ENCODE measurements around the gene PRKAG2.

PRKAG2 gene

DNA sequence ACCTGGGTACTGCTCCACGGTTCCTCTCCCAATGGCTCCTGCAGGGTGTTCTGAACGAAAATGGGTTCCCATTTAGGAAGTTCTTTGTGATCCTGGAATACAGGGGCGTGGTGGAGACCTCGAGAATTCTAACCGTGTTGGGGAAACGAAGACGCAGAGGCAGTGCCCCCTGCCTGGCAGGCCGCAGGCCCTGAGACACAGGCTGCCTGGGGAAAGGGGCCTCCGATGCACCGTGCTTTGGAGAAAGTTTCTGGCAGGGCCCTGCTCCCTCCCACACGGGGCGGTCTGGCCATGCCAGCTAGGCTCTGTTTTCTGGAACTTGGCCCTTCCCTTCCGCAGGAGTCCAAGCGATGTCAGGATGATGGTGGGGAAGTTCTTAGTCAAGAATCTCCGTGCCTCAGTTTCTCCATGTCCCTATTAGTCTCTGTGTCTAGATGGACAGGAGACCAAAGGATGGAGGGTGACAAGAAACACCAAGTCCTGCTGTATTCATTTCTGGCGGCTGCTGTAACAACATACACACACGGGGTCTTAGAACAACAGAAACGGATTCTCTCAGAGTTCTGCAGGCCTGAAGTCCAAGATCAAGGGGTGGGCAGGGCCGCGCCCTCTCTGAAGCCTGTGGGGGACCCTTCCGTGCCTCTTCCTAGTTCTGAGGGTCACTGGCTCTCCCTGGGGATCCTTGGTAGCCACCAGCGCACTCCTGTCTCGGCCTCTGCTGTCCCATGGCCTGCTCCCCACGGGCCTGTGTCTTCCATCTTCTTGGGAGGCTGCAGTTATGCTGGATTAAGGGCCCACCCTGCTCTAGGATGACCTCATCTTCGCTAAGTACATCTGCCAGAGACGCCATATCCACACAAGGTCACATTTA, 27.7 kb downstream of the PRKAG2 start:
- Histone ChIP-seq H3K4me3 (ENCODE audit: low read depth, low read length) (no peak overlapping the region), H3K27me3 (replicated peaks) (peaks cover 5% of the 10 kb centered on the region), H3K27ac (no peak overlapping the region), H3K36me3 (replicated peaks) (no peaks in the 10 kb centered on the region)
- DNase-seq = no peak
- TF ChIP-seq, protein P1, sequence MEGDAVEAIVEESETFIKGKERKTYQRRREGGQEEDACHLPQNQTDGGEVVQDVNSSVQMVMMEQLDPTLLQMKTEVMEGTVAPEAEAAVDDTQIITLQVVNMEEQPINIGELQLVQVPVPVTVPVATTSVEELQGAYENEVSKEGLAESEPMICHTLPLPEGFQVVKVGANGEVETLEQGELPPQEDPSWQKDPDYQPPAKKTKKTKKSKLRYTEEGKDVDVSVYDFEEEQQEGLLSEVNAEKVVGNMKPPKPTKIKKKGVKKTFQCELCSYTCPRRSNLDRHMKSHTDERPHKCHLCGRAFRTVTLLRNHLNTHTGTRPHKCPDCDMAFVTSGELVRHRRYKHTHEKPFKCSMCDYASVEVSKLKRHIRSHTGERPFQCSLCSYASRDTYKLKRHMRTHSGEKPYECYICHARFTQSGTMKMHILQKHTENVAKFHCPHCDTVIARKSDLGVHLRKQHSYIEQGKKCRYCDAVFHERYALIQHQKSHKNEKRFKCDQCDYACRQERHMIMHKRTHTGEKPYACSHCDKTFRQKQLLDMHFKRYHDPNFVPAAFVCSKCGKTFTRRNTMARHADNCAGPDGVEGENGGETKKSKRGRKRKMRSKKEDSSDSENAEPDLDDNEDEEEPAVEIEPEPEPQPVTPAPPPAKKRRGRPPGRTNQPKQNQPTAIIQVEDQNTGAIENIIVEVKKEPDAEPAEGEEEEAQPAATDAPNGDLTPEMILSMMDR (IDR thresholded peaks at IDR 0.05; ENCODE audit: low read depth, low read length, missing control alignments) = no peak
- in situ Hi-C loops (cut with HindIII; ENCODE audit: low pct_ligation_motif_present, low sequenced_read_pairs) = no loop called here

DNA sequence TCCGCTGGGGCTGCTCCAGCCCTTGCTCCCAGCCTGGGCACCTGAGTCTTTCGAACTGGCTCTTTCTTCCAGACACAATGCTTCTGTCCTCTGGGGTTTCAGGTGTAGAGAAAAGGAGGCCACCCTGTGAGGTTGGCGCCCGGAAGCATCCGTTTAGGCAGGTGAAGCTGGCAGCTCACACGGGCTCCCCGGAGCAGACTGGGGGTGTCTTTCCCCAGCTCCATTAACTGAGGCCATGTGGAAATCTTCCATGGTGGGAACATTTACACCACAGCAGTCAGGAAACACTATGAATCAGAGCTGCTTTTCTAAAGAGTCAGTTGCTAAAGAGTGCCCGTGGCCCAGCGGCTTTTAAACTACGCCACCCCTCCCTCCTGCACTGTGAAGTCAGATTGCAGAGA, 29.2 kb downstream of the PRKAG2 start:
- TF ChIP-seq, protein P1 (IDR thresholded peaks at IDR 0.05; ENCODE audit: low read depth, low read length, missing control alignments) = no peak
- no peak overlapping the region for H3K4me3 ChIP-seq (ENCODE audit: low read depth, low read length)
- H3K36me3 ChIP-seq (replicated peaks) = no peaks in the 10 kb centered on the region
- DNase-seq = peak; percentile 65
- in situ Hi-C loops (cut with HindIII; ENCODE audit: low pct_ligation_motif_present, low sequenced_read_pairs) = no loop called here
- no peak overlapping the region for H3K27ac ChIP-seq
- H3K27me3 ChIP-seq (replicated peaks) = no peaks in the 10 kb centered on the region

DNA sequence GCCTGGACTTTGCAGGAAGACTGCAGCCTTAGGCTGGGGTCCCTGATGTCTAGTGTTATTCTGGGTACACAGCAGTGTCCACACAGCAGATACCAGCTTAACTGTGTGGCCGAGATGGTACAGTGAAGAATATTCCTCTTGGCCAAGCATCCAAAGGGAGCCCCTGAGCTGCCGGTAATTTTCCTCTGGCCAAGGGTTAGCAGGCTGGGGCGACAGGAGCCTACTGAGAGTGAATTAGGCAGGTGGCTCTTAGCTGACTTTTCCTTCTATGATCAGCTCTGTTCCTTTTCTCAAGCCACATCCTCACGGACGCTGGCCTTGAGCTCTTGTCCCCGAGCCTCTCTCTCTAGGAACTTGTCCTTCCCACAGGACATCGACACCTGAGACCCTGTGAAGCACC, 29.8 kb downstream of the PRKAG2 start:
- no peak for DNase-seq
- no peaks in the 10 kb centered on the region for H3K27me3 ChIP-seq (replicated peaks)
- in situ Hi-C loops (cut with HindIII; ENCODE audit: low pct_ligation_motif_present, low sequenced_read_pairs) = no loop called here
- H3K4me3 ChIP-seq (ENCODE audit: low read depth, low read length) = no peak overlapping the region
- H3K36me3 ChIP-seq (replicated peaks) = no peaks in the 10 kb centered on the region
- H3K27ac ChIP-seq = no peak overlapping the region
- TF ChIP-seq, protein P1 (IDR thresholded peaks at IDR 0.05; ENCODE audit: low read depth, low read length, missing control alignments) = no peak

DNA sequence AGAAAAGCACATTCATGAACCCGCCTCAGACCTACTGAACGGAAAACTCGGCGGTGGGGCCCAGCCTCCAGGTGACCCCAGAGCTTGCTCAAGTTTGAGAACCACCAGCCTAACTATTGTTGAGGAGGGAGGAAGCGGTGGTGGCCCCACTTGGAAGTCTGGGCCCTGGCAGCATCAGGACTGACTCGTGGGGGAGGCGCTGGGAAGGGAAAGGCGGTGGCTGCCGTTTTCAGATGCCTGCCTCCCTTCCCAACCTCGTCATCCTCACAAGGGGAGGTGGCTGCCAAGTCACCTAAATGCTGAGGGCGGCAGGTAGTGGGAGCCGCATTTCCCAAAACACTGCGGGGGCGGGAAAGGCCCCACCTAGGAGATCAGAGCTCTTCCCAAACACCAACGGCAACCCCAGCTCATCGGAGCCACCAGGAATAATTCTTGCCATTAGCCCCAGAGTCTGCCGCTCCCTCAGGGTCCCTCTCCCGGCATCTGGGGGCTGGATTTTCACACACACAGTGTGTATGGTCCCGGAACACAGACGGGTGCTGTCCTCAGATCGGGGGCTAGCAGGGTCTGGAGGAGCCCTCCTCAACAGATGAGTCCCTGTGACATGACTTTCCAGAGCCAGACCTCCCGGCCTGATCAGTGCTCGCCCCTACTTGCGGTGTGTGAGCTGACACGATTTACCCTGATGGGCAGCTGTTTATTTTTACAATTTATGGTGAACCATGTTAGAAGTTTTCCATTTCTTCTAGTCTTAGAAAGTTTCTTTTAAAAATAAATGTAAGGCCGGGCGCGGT, 31.3 kb downstream of the PRKAG2 start:
- DNase-seq = no peak
- no peaks in the 10 kb centered on the region for H3K36me3 ChIP-seq (replicated peaks)
- in situ Hi-C loops (cut with HindIII; ENCODE audit: low pct_ligation_motif_present, low sequenced_read_pairs) = no loop called here
- no peaks in the 10 kb centered on the region for H3K27me3 ChIP-seq (replicated peaks)
- H3K27ac ChIP-seq = no peak overlapping the region
- TF ChIP-seq, protein P1 (IDR thresholded peaks at IDR 0.05; ENCODE audit: low read depth, low read length, missing control alignments) = no peak
- no peak overlapping the region for H3K4me3 ChIP-seq (ENCODE audit: low read depth, low read length)

DNA sequence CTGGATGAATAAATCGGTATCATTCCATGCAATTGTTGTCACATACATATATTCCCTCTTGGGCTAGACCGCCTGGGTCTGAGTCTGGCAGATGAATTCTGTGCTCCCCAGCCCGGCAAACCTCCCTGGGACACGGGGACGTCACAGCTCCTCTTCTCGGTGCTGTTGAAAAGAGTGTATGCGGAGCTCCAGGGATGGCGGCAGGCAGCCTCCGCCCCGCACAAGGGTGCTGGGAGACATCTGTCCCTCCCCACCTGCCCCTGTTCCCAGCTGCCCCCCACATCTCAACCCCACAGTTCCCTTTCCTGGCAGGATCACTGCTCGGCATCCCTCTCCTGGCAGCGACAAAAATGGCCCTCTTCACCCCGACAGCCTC, 32.1 kb downstream of the PRKAG2 start:
- Histone ChIP-seq H3K27me3 (replicated peaks) (no peaks in the 10 kb centered on the region), H3K27ac (peak overlapping the region; percentile 89), H3K4me3 (ENCODE audit: low read depth, low read length) (no peak overlapping the region), H3K36me3 (replicated peaks) (no peaks in the 10 kb centered on the region)
- in situ Hi-C loops (cut with HindIII; ENCODE audit: low pct_ligation_motif_present, low sequenced_read_pairs) = no loop called here
- TF ChIP-seq, protein P1 (IDR thresholded peaks at IDR 0.05; ENCODE audit: low read depth, low read length, missing control alignments) = no peak
- DNase-seq = no peak

Measured in brain microvascular endothelial cell (primary cell).